Prostate gland (tissue), 2 donors: ENCODE results near the gene NR2C2.

Experiments
- CTCF ChIP-seq, 4 experiments: fragments of 200-600 bp in 2 of 4; fragments of 450-650 bp in 2 of 4; sonication (generic) in 2 of 4; IDR thresholded peaks; 1 replicate in 3 of 4; 2 replicates in 1 of 4; pipeline ENCODE4 v1.5.1; 2016 to 2019; ENCODE audit warnings: antibody characterized with exemption in 4 of 4, mild to moderate bottlenecking in 2 of 4, moderate library complexity in 2 of 4
- POLR2A ChIP-seq: fragments of 450-650 bp; IDR thresholded peaks from one replicate; pipeline ENCODE4 v1.6.1; 2016; ENCODE audit warnings: antibody characterized with exemption, mild to moderate bottlenecking
- POLR2AphosphoS5 ChIP-seq: sonication (generic); formaldehyde crosslinking; IDR thresholded peaks from one replicate; pipeline ENCODE4 v1.6.1; 2017; ENCODE audit warnings: antibody characterized with exemption

GRCh38 chr3:15081960-15082664 lies 134.7 kb downstream of the NR2C2 start:
- no peak for TF ChIP-seq CTCF (IDR thresholded peaks at IDR 0.05)
- TF ChIP-seq POLR2A, result no peak
- no peak for TF ChIP-seq POLR2AphosphoS5
